ENCODE data around the gene GALNT7.

GALNT7 gene

GRCh38 chr4:173272996-173273395 lies 104.4 kb downstream of the GALNT7 start:
- POLR2A ChIA-PET (ENCODE audit: low non-redundant PET): no interaction called here
- peak; percentile 13 for DNase-seq (ENCODE audit: low spot score)

GRCh38 chr4:173273941-173274340 lies 105.3 kb downstream of the GALNT7 start:
- POLR2A ChIA-PET (ENCODE audit: low non-redundant PET): no interaction called here
- CTCF ChIA-PET: interaction anchor here (0.6 kb wide), 1 partner anchor 254 kb away, joined by 4 read pairs; no protein-coding TSS in a partner anchor
- no peak for DNase-seq (ENCODE audit: low spot score)
- no peak for TF ChIP-seq CTCF (conservative IDR thresholded peaks at IDR 0.05; ENCODE audit: low read depth)
- no peak overlapping the region for H3K27ac ChIP-seq

More at GRCh38 chr4:173272996-173273395, 104.4 kb downstream of the GALNT7 start:
- TF ChIP-seq CTCF (conservative IDR thresholded peaks at IDR 0.05; ENCODE audit: low read depth): no peak
- CTCF ChIA-PET: no interaction called here
- no peak overlapping the region for H3K27ac ChIP-seq

- POLR2A ChIA-PET (ENCODE audit: low non-redundant PET): no interaction called here
- H3K27ac ChIP-seq: no peak overlapping the region
- DNase-seq (ENCODE audit: low spot score): no peak
- CTCF ChIA-PET: interaction anchor here (0.7 to 0.9 kb wide), 2 partner anchors 17 to 407 kb away, joined by 3 read pairs; no protein-coding TSS in a partner anchor
- TF ChIP-seq CTCF (conservative IDR thresholded peaks at IDR 0.05; ENCODE audit: low read depth): no peak
Observed at GRCh38 chr4:173274744-173275143, 106.1 kb downstream of the GALNT7 start.

GRCh38 chr4:173275150-173275549 lies 106.5 kb downstream of the GALNT7 start:
- ChIA-PET POLR2A (ENCODE audit: low non-redundant PET) (no interaction called here), CTCF (interaction anchor here (0.7 to 0.9 kb wide), 2 partner anchors 17 to 407 kb away, joined by 3 read pairs; no protein-coding TSS in a partner anchor)
- TF ChIP-seq CTCF (conservative IDR thresholded peaks at IDR 0.05; ENCODE audit: low read depth): no peak
- no peak overlapping the region for H3K27ac ChIP-seq
- no peak for DNase-seq (ENCODE audit: low spot score)

GRCh38 chr4:173277340-173277739 lies 108.7 kb downstream of the GALNT7 start:
- no peak for DNase-seq (ENCODE audit: low spot score)
- ChIA-PET CTCF (interaction anchor here (1.6 kb wide), 1 partner anchor 20 kb away, joined by 6 read pairs; no protein-coding TSS in a partner anchor), POLR2A (ENCODE audit: low non-redundant PET) (no interaction called here)
- H3K27ac ChIP-seq: no peak overlapping the region
- no peak for TF ChIP-seq CTCF (conservative IDR thresholded peaks at IDR 0.05; ENCODE audit: low read depth)

GRCh38 chr4:173280998-173281397 lies 112.4 kb downstream of the GALNT7 start:
- ChIA-PET CTCF (interaction anchor here (1.9 kb wide), 1 partner anchor 268 kb away, joined by 6 read pairs; no protein-coding TSS in a partner anchor), POLR2A (ENCODE audit: low non-redundant PET) (no interaction called here)
- DNase-seq (ENCODE audit: low spot score): no peak
- TF ChIP-seq CTCF (conservative IDR thresholded peaks at IDR 0.05; ENCODE audit: low read depth): no peak
- H3K27ac ChIP-seq: no peak overlapping the region

Data from RWPE1 (cell line).